WERI-Rb-1 (cell line): Measurements from ENCODE around the gene KIAA1217.

Source experiments
- DNase-seq: peaks from one replicate; pipeline ENCODE4 v3.0.0-alpha.2; 2020
- H3K27ac ChIP-seq: fragments of 250-450 bp; sonication (Bioruptor Pico); 2 replicates; pipeline ENCODE4 v1.5.1; 2020; ENCODE audit warnings: mild to moderate bottlenecking, moderate library complexity
- H3K27me3 ChIP-seq: fragments of 250-450 bp; sonication (Bioruptor Pico); 2 replicates; pipeline ENCODE4 v1.5.1; 2021; ENCODE audit warnings: mild to moderate bottlenecking, low read depth, moderate library complexity; ENCODE audit not compliant: insufficient read depth, severe bottlenecking
- H3K36me3 ChIP-seq: fragments of 250-450 bp; sonication (Bioruptor Pico); 2 replicates; pipeline ENCODE4 v1.5.1; 2020; ENCODE audit warnings: mild to moderate bottlenecking, moderate library complexity
- H3K4me3 ChIP-seq: 2 replicates; pipeline ENCODE4 v1.5.1; 2011; ENCODE audit warnings: low read depth, mild to moderate bottlenecking, control low read depth, low read length
- H3K9me3 ChIP-seq: fragments of 250-450 bp; sonication (Bioruptor Pico); 2 replicates; pipeline ENCODE4 v1.5.1; 2021; ENCODE audit warnings: mild to moderate bottlenecking, moderate library complexity; ENCODE audit not compliant: severe bottlenecking
- CTCF ChIP-seq: IDR thresholded peaks from 2 replicates; pipeline ENCODE4 v1.5.1; 2011; ENCODE audit warnings: low read depth, mild to moderate bottlenecking, control low read depth, inconsistent platforms, low read length

Gene KIAA1217

GRCh38 chr10:24542314-24543270, 333.7 kb downstream of the KIAA1217 start:
- Histone ChIP-seq H3K9me3 (no peaks in the 10 kb centered on the region), H3K27me3 (no peaks in the 10 kb centered on the region), H3K4me3 (no peak overlapping the region), H3K36me3 (no peaks in the 10 kb centered on the region), H3K27ac (no peak overlapping the region)
- no peak for TF ChIP-seq CTCF
- no peak for DNase-seq

- H3K27ac ChIP-seq: no peak overlapping the region
- no peak for TF ChIP-seq CTCF
- DNase-seq: no peak
- no peaks in the 10 kb centered on the region for H3K9me3 ChIP-seq
- no peak overlapping the region for H3K4me3 ChIP-seq
- no peaks in the 10 kb centered on the region for H3K36me3 ChIP-seq
- no peaks in the 10 kb centered on the region for H3K27me3 ChIP-seq
These were observed 335.8 kb downstream of the KIAA1217 start for GRCh38 chr10:24544776-24545175.

GRCh38 chr10:24545585-24545984, 336.6 kb downstream of the KIAA1217 start:
- no peaks in the 10 kb centered on the region for H3K27me3 ChIP-seq
- no peaks in the 10 kb centered on the region for H3K36me3 ChIP-seq
- no peak overlapping the region for H3K27ac ChIP-seq
- TF ChIP-seq CTCF: no peak
- no peak overlapping the region for H3K4me3 ChIP-seq
- no peak for DNase-seq
- no peaks in the 10 kb centered on the region for H3K9me3 ChIP-seq

- no peak for TF ChIP-seq CTCF
- H3K9me3 ChIP-seq: no peaks in the 10 kb centered on the region
- no peaks in the 10 kb centered on the region for H3K36me3 ChIP-seq
- no peaks in the 10 kb centered on the region for H3K27me3 ChIP-seq
- no peak overlapping the region for H3K27ac ChIP-seq
- H3K4me3 ChIP-seq: no peak overlapping the region
- DNase-seq: no peak
These were observed 341.7 kb downstream of the KIAA1217 start for GRCh38 chr10:24550680-24551079.

GRCh38 chr10:24551161-24551560, 342.2 kb downstream of the KIAA1217 start:
- Histone ChIP-seq H3K36me3 (no peaks in the 10 kb centered on the region), H3K27me3 (no peaks in the 10 kb centered on the region), H3K9me3 (no peaks in the 10 kb centered on the region), H3K4me3 (no peak overlapping the region), H3K27ac (no peak overlapping the region)
- TF ChIP-seq CTCF: no peak
- DNase-seq: no peak
